K562 (cell line): ENCODE results near the gene THADA.

Source experiments
- ARID4B ChIP-seq: sonication (generic); formaldehyde crosslinking; IDR thresholded peaks from 2 replicates; pipeline ENCODE4 v1.8.0; 2022; ENCODE audit warnings: mild to moderate bottlenecking, missing genetic modification reagents
- CC2D1A ChIP-seq: fragments of 450-650 bp; IDR thresholded peaks from 2 replicates; pipeline ENCODE4 v1.6.1; 2017; ENCODE audit warnings: mild to moderate bottlenecking
- CTCF ChIP-seq, 3 experiments: IDR thresholded peaks in 2 of 3; conservative IDR thresholded peaks in 1 of 3; 2 replicates each; pipeline ENCODE4 v1.5.1; 2011 to 2012; ENCODE audit warnings: low read length in 3 of 3, mild to moderate bottlenecking in 3 of 3, control low read depth in 2 of 3, improper control_type of control experiment in 1 of 3, inconsistent platforms in 1 of 3, low read depth in 1 of 3, mixed read lengths in 1 of 3, moderate library complexity in 1 of 3; ENCODE audit not compliant: insufficient read depth in 2 of 3
- EGR1 ChIP-seq: fragments of 450-650 bp; conservative IDR thresholded peaks from 2 replicates; pipeline ENCODE4 v1.6.1; 2017; ENCODE audit warnings: mild to moderate bottlenecking
- HNRNPL ChIP-seq: fragments of 200-400 bp; formaldehyde crosslinking; IDR thresholded peaks from 2 replicates; pipeline ENCODE4 v1.6.1; 2017; ENCODE audit warnings: low read depth, mild to moderate bottlenecking, low read length
- JUN ChIP-seq, 2 experiments: sonication (generic) in 1 of 2; formaldehyde crosslinking in 1 of 2; IDR thresholded peaks; 2 replicates each; pipeline versions ENCODE4 v1.6.1 to v1.8.0; 2012 to 2022; ENCODE audit warnings: borderline replicate concordance in 2 of 2, mild to moderate bottlenecking in 2 of 2, improper control_type of control experiment in 1 of 2, low read depth in 1 of 2, low read length in 1 of 2, missing genetic modification reagents in 1 of 2
- KLF13 ChIP-seq: fragments of 450-650 bp; IDR thresholded peaks from 2 replicates; pipeline ENCODE4 v1.6.1; 2016; ENCODE audit warnings: missing genetic modification characterization, low read depth, mild to moderate bottlenecking, missing compliant biosample characterization, moderate library complexity, borderline replicate concordance
- NKRF ChIP-seq: fragments of 450-650 bp; IDR thresholded peaks from 2 replicates; pipeline ENCODE4 v1.6.1; 2016; ENCODE audit warnings: borderline replicate concordance
- POLR2A ChIP-seq: fragments of 450-650 bp; conservative IDR thresholded peaks from 2 replicates; pipeline ENCODE4 v1.6.1; 2016
- SMARCA4 ChIP-seq: fragments of 450-650 bp; IDR thresholded peaks from 2 replicates; pipeline ENCODE4 v1.6.1; 2016
- SP1 ChIP-seq: sonication (generic); formaldehyde crosslinking; IDR thresholded peaks from 2 replicates; pipeline ENCODE4 v1.8.1; 2022; ENCODE audit warnings: mild to moderate bottlenecking, missing genetic modification reagents
- ZNF277 ChIP-seq: fragments of 250-450 bp; sonication (Bioruptor Pico); IDR thresholded peaks from 2 replicates; pipeline ENCODE4 v1.8.0; 2022; ENCODE audit warnings: inconsistent platforms, mild to moderate bottlenecking, moderate library complexity, borderline replicate concordance

GRCh38 chr2:43349904-43350303 is 245.9 kb downstream of the THADA start:
- TF ChIP-seq JUN (IDR thresholded peaks at IDR 0.05; ENCODE audit: borderline replicate concordance, low read depth, low read length) (no peak), JUN (CRISPR knock-in tag; IDR thresholded peaks at IDR 0.05; ENCODE audit: borderline replicate concordance) (no peak), CC2D1A (no peak), SMARCA4 (no peak), ZNF277 (CRISPR knock-in tag) (no peak), ARID4B (CRISPR knock-in tag) (no peak), CTCF (IDR thresholded peaks at IDR 0.05 in 2 of 3, conservative IDR thresholded peaks at IDR 0.05 in 1 of 3; ENCODE audit: insufficient read depth in 2 of 3, low read depth in 1 of 3, low read length in 3 of 3) (no peak), HNRNPL (no peak), POLR2A (no peak), KLF13 (no peak), NKRF (no peak), EGR1 (no peak), SP1 (CRISPR knock-in tag) (no peak)
